ENCODE results near the gene RAB34. TPM values are rescaled to one million over a fixed set of nuclear protein-coding genes. Genes with fewer than 3 reads are reported as not detected.

RAB34 gene
- total RNA-seq, 2 experiments from 2014 or later, result 4.9 to 6.6 TPM

GRCh38 chr17:28705728-28706334, 11.8 kb downstream of the RAB34 start:
- DNase-seq, result no peak
- Mint-ChIP-seq H3K27ac (no peak overlapping the region), H3K4me3 (no peak overlapping the region), H3K4me1 (ENCODE audit: low read depth) (peaks cover 6% of the 10 kb centered on the region), H3K36me3 (peaks cover 20% of the 10 kb centered on the region), H3K27me3 (no peaks in the 10 kb centered on the region), H3K9me3 (no peaks in the 10 kb centered on the region)
- ChIA-PET CTCF (interaction anchor here (1.6 kb wide), 1 partner anchor 60 kb away, joined by 3 read pairs; no protein-coding TSS in a partner anchor), POLR2A (no interaction called here)
- intact Hi-C loops (cut with micrococcal nuclease), result no loop called here

GRCh38 chr17:28705074-28705659, 12.5 kb downstream of the RAB34 start:
- Mint-ChIP-seq H3K4me3 (no peak overlapping the region), H3K27me3 (no peaks in the 10 kb centered on the region), H3K36me3 (peaks cover 23% of the 10 kb centered on the region), H3K27ac (no peak overlapping the region), H3K4me1 (ENCODE audit: low read depth) (peaks cover 2% of the 10 kb centered on the region), H3K9me3 (no peaks in the 10 kb centered on the region)
- no peak for DNase-seq
- intact Hi-C loops (cut with micrococcal nuclease), result no loop called here
- CTCF ChIA-PET, result interaction anchor here (0.6 to 1.6 kb wide), 2 partner anchors 58 to 59 kb away, joined by 3 read pairs; no protein-coding TSS in a partner anchor
- POLR2A ChIA-PET, result no interaction called here

- POLR2A ChIA-PET, result no interaction called here
- Mint-ChIP-seq H3K27ac (no peak overlapping the region), H3K9me3 (no peaks in the 10 kb centered on the region), H3K27me3 (no peaks in the 10 kb centered on the region), H3K4me1 (ENCODE audit: low read depth) (no peaks in the 10 kb centered on the region), H3K4me3 (no peak overlapping the region), H3K36me3 (peaks cover 30% of the 10 kb centered on the region)
- CTCF ChIA-PET, result interaction anchor here (0.6 kb wide), 1 partner anchor 57 kb away, joined by 3 read pairs; no protein-coding TSS in a partner anchor
- intact Hi-C loops (cut with micrococcal nuclease), result no loop called here
- no peak for DNase-seq
Measured at GRCh38 chr17:28704219-28704858, 13.3 kb downstream of the RAB34 start.

- no peaks in the 10 kb centered on the region for H3K9me3 Mint-ChIP-seq
- intact Hi-C loops (cut with micrococcal nuclease), result no loop called here
- POLR2A ChIA-PET, result no interaction called here
- H3K27me3 Mint-ChIP-seq, result no peaks in the 10 kb centered on the region
- no peak overlapping the region for H3K27ac Mint-ChIP-seq
- H3K4me3 Mint-ChIP-seq, result no peak overlapping the region
- DNase-seq, result no peak
- CTCF ChIA-PET, result no interaction called here
- H3K36me3 Mint-ChIP-seq, result peaks cover 31% of the 10 kb centered on the region
- no peaks in the 10 kb centered on the region for H3K4me1 Mint-ChIP-seq (ENCODE audit: low read depth)
Measured at GRCh38 chr17:28703552-28704218, 14.0 kb downstream of the RAB34 start.

- H3K4me3 Mint-ChIP-seq, result no peak overlapping the region
- no peak overlapping the region for H3K27ac Mint-ChIP-seq
- H3K9me3 Mint-ChIP-seq, result no peaks in the 10 kb centered on the region
- POLR2A ChIA-PET, result interaction anchor here (0.9 to 1.4 kb wide), 3 partner anchors 9 to 103 kb away, joined by 3 to 5 read pairs (median 3); partner anchors contain the start of genes BLTP2 and PROCA1
- CTCF ChIA-PET, result no interaction called here
- DNase-seq, result no peak
- peaks cover 36% of the 10 kb centered on the region for H3K36me3 Mint-ChIP-seq
- H3K27me3 Mint-ChIP-seq, result no peaks in the 10 kb centered on the region
- H3K4me1 Mint-ChIP-seq (ENCODE audit: low read depth), result no peaks in the 10 kb centered on the region
- intact Hi-C loops (cut with micrococcal nuclease), result no loop called here
Measured at GRCh38 chr17:28702752-28703150, 14.9 kb downstream of the RAB34 start.

GRCh38 chr17:28702026-28702751, 15.5 kb downstream of the RAB34 start:
- Mint-ChIP-seq H3K27ac (no peak overlapping the region), H3K9me3 (no peaks in the 10 kb centered on the region), H3K4me1 (ENCODE audit: low read depth) (no peaks in the 10 kb centered on the region), H3K4me3 (no peak overlapping the region), H3K27me3 (no peaks in the 10 kb centered on the region), H3K36me3 (peaks cover 41% of the 10 kb centered on the region)
- ChIA-PET POLR2A (interaction anchor here (0.6 to 1.4 kb wide), 4 partner anchors 9 to 103 kb away, joined by 3 to 5 read pairs (median 3); partner anchors contain the start of genes BLTP2 and PROCA1), CTCF (no interaction called here)
- DNase-seq, result no peak
- intact Hi-C loops (cut with micrococcal nuclease), result no loop called here

- CTCF ChIA-PET, result no interaction called here
- Mint-ChIP-seq H3K36me3 (peaks cover 50% of the 10 kb centered on the region), H3K9me3 (no peaks in the 10 kb centered on the region), H3K4me1 (ENCODE audit: low read depth) (no peaks in the 10 kb centered on the region), H3K4me3 (no peak overlapping the region), H3K27ac (no peak overlapping the region), H3K27me3 (no peaks in the 10 kb centered on the region)
- POLR2A ChIA-PET, result no interaction called here
- no peak for DNase-seq
- intact Hi-C loops (cut with micrococcal nuclease), result no loop called here
Measured at GRCh38 chr17:28700830-28701492, 16.7 kb downstream of the RAB34 start.

GRCh38 chr17:28700278-28700677, 17.4 kb downstream of the RAB34 start:
- no peak for DNase-seq
- Mint-ChIP-seq H3K4me3 (no peak overlapping the region), H3K27me3 (no peaks in the 10 kb centered on the region), H3K9me3 (no peaks in the 10 kb centered on the region), H3K27ac (no peak overlapping the region), H3K4me1 (ENCODE audit: low read depth) (no peaks in the 10 kb centered on the region), H3K36me3 (peaks cover 53% of the 10 kb centered on the region)
- intact Hi-C loops (cut with micrococcal nuclease), result no loop called here
- ChIA-PET CTCF (no interaction called here), POLR2A (no interaction called here)

- H3K9me3 Mint-ChIP-seq, result no peaks in the 10 kb centered on the region
- no peak for DNase-seq
- intact Hi-C loops (cut with micrococcal nuclease), result no loop called here
- CTCF ChIA-PET, result no interaction called here
- H3K27ac Mint-ChIP-seq, result no peak overlapping the region
- POLR2A ChIA-PET, result no interaction called here
- H3K36me3 Mint-ChIP-seq, result peaks cover 64% of the 10 kb centered on the region
- no peaks in the 10 kb centered on the region for H3K4me1 Mint-ChIP-seq (ENCODE audit: low read depth)
- H3K4me3 Mint-ChIP-seq, result no peak overlapping the region
- H3K27me3 Mint-ChIP-seq, result no peaks in the 10 kb centered on the region
Measured at GRCh38 chr17:28698253-28698941, 19.3 kb downstream of the RAB34 start.

GRCh38 chr17:28693869-28694268, 23.8 kb downstream of the RAB34 start:
- H3K36me3 Mint-ChIP-seq, result peaks cover 61% of the 10 kb centered on the region
- DNase-seq, result no peak
- H3K4me1 Mint-ChIP-seq (ENCODE audit: low read depth), result no peaks in the 10 kb centered on the region
- no peaks in the 10 kb centered on the region for H3K9me3 Mint-ChIP-seq
- ChIA-PET CTCF (interaction anchor here (0.7 to 2.0 kb wide), 2 partner anchors 47 to 50 kb away, joined by 3 to 7 read pairs; no protein-coding TSS in a partner anchor), POLR2A (interaction anchor here (1.2 kb wide), 1 partner anchor 26 kb away, joined by 3 read pairs; the partner anchor contains the start of gene RPL23A)
- intact Hi-C loops (cut with micrococcal nuclease), result no loop called here
- H3K27me3 Mint-ChIP-seq, result no peaks in the 10 kb centered on the region
- H3K27ac Mint-ChIP-seq, result no peak overlapping the region
- H3K4me3 Mint-ChIP-seq, result no peak overlapping the region

- intact Hi-C loops (cut with micrococcal nuclease), result no loop called here
- CTCF ChIA-PET, result interaction anchor here (1.3 kb wide), 1 partner anchor 76 kb away, joined by 6 read pairs; no protein-coding TSS in a partner anchor
- Mint-ChIP-seq H3K4me3 (no peak overlapping the region), H3K27me3 (no peaks in the 10 kb centered on the region), H3K9me3 (no peaks in the 10 kb centered on the region), H3K27ac (no peak overlapping the region), H3K36me3 (peaks cover 65% of the 10 kb centered on the region), H3K4me1 (ENCODE audit: low read depth) (no peaks in the 10 kb centered on the region)
- POLR2A ChIA-PET, result no interaction called here
- no peak for DNase-seq
Measured at GRCh38 chr17:28689011-28689410, 28.7 kb downstream of the RAB34 start.
